GM18526 (cell line): ENCODE results near the gene MOCS3.
A peak's percentile ranks its signal among the peaks of the same experiment; 100 is the strongest.

Experiments used
- POLR2A ChIP-seq: IDR thresholded peaks from 3 replicates; pipeline ENCODE4 v1.6.1; 2011; ENCODE audit not compliant: insufficient read length; ENCODE audit errors: extremely low read depth

MOCS3 gene

GRCh38 chr20:50958615-50959542, at the start of gene MOCS3:
Gene MOCS3 (plus strand): TSS chr20:50958818. CDS start chr20:50958843, 25 bp downstream.
- peak; percentile 18 for TF ChIP-seq POLR2A

GRCh38 chr20:50909413-50909812, 49.2 kb upstream of the MOCS3 start:
- no peak for TF ChIP-seq POLR2A

- no peak for TF ChIP-seq POLR2A
Measured at GRCh38 chr20:50911030-50911429, 47.6 kb upstream of the MOCS3 start.

- TF ChIP-seq POLR2A, result no peak
Measured at GRCh38 chr20:50911716-50912115, 46.9 kb upstream of the MOCS3 start.

- no peak for TF ChIP-seq POLR2A
Measured at GRCh38 chr20:50913690-50914375, 44.8 kb upstream of the MOCS3 start.

- TF ChIP-seq POLR2A, result no peak
Measured at GRCh38 chr20:50915424-50915823, 43.2 kb upstream of the MOCS3 start.

GRCh38 chr20:50916257-50916656, 42.4 kb upstream of the MOCS3 start:
- TF ChIP-seq POLR2A, result no peak

GRCh38 chr20:50916934-50917333, 41.7 kb upstream of the MOCS3 start:
- no peak for TF ChIP-seq POLR2A

GRCh38 chr20:50918403-50918802, 40.2 kb upstream of the MOCS3 start:
- no peak for TF ChIP-seq POLR2A

GRCh38 chr20:50919567-50919966, 39.1 kb upstream of the MOCS3 start:
- no peak for TF ChIP-seq POLR2A

GRCh38 chr20:50920997-50921396, 37.6 kb upstream of the MOCS3 start:
- no peak for TF ChIP-seq POLR2A

- no peak for TF ChIP-seq POLR2A
Measured at GRCh38 chr20:50921803-50922501, 36.7 kb upstream of the MOCS3 start.

- no peak for TF ChIP-seq POLR2A
Measured at GRCh38 chr20:50924261-50924920, 34.2 kb upstream of the MOCS3 start.

GRCh38 chr20:50926530-50926929, 32.1 kb upstream of the MOCS3 start:
- TF ChIP-seq POLR2A, result no peak

GRCh38 chr20:50928469-50928868, 30.1 kb upstream of the MOCS3 start:
- TF ChIP-seq POLR2A, result no peak
